Neutrophil (primary cell): ENCODE data around the gene CENPF.

Experiments used
- H3K27ac ChIP-seq: fragments of 200-600 bp; sonication (generic); 2 replicates; pipeline ENCODE4 v1.5.1; 2016; ENCODE audit warnings: mild to moderate bottlenecking, moderate library complexity
- H3K27me3 ChIP-seq: fragments of 200-600 bp; sonication (generic); 2 replicates; pipeline ENCODE4 v1.6.0; 2016; ENCODE audit warnings: mild to moderate bottlenecking
- H3K36me3 ChIP-seq: fragments of 200-600 bp; sonication (generic); 2 replicates; pipeline ENCODE4 v1.5.1; 2017
- H3K4me1 ChIP-seq, 2 experiments: fragments of 200-600 bp in 1 of 2; sonication (generic) in 1 of 2; 1 replicate in 1 of 2; 2 replicates in 1 of 2; pipeline versions ENCODE4 v1.5.1 to v1.6.1; 2013 to 2016; ENCODE audit warnings: low read depth in 1 of 2, low read length in 1 of 2, mild to moderate bottlenecking in 1 of 2, moderate library complexity in 1 of 2; ENCODE audit not compliant: control insufficient read depth in 1 of 2, insufficient read depth in 1 of 2
- H3K4me3 ChIP-seq, 2 experiments: fragments of 200-600 bp in 1 of 2; sonication (generic) in 1 of 2; 1 replicate in 1 of 2; 2 replicates in 1 of 2; pipeline ENCODE4 v1.5.1; 2013 to 2016; ENCODE audit warnings: low read depth in 1 of 2, low read length in 1 of 2, mild to moderate bottlenecking in 1 of 2, moderate library complexity in 1 of 2
- H3K9me3 ChIP-seq: fragments of 200-600 bp; sonication (generic); 2 replicates; pipeline ENCODE4 v1.5.1; 2016
- TF ChIP-seq, protein P1 (sequence below): fragments of 200-600 bp; sonication (generic); IDR thresholded peaks from 2 replicates; pipeline ENCODE4 v1.5.1; 2016; ENCODE audit warnings: antibody characterized with exemption

Gene CENPF

DNA sequence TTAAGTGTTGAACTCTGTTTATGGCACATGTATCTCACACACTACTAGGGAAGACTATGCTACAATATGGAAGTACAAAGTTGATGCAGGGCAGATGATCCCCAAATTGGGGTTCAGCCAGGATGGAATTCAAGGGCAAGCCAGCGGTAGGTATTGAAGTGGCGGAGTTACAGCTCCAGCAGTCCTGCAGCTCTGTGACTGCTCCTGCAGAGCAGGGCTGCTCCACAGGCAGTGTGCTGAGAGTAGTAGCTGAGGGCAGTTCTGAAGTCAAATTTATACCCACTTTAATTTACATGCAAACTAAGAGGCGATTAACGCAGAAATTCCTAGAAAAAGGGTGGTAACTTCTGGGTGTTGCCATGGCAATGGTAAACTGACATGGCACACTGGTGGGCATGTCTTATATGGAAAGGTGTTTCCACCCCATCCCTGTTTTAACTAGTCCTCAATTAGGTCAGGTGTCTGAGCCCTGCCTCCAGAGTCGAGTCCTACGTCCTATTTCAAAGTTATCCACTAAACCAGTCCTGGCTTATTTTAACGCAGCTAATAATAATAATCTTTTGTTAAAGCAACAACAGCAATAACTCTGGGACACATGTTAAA is 20.6 kb upstream of the CENPF start:
- no peaks in the 10 kb centered on the region for H3K9me3 ChIP-seq
- TF ChIP-seq, protein P1, sequence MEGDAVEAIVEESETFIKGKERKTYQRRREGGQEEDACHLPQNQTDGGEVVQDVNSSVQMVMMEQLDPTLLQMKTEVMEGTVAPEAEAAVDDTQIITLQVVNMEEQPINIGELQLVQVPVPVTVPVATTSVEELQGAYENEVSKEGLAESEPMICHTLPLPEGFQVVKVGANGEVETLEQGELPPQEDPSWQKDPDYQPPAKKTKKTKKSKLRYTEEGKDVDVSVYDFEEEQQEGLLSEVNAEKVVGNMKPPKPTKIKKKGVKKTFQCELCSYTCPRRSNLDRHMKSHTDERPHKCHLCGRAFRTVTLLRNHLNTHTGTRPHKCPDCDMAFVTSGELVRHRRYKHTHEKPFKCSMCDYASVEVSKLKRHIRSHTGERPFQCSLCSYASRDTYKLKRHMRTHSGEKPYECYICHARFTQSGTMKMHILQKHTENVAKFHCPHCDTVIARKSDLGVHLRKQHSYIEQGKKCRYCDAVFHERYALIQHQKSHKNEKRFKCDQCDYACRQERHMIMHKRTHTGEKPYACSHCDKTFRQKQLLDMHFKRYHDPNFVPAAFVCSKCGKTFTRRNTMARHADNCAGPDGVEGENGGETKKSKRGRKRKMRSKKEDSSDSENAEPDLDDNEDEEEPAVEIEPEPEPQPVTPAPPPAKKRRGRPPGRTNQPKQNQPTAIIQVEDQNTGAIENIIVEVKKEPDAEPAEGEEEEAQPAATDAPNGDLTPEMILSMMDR = no peak
- no peak overlapping the region for H3K4me3 ChIP-seq
- no peaks in the 10 kb centered on the region for H3K4me1 ChIP-seq
- no peaks in the 10 kb centered on the region for H3K36me3 ChIP-seq
- H3K27me3 ChIP-seq = peaks cover 15% of the 10 kb centered on the region
- H3K27ac ChIP-seq = no peak overlapping the region

DNA sequence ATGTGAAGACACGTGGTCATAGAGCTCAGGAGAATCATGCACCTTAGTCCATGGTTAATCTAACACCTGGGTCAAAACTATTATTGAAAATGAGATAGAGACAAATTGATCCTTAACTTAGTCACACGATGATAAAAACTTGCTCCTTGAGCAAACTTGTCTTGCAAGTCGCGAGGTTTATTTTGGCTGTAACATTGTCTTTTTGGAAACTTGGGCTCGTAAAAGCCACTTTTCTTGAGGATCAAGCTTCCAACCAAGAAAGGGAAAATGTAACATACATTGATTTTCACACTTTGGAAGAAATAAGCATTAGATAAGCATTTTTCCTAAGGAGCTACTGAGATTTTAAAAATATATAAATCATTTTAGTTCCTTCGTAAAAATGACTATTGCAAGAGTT is 19.9 kb upstream of the CENPF start:
- H3K36me3 ChIP-seq = no peaks in the 10 kb centered on the region
- TF ChIP-seq, protein P1 = no peak
- H3K27me3 ChIP-seq = peaks cover 15% of the 10 kb centered on the region
- H3K9me3 ChIP-seq = no peaks in the 10 kb centered on the region
- H3K4me3 ChIP-seq = no peak overlapping the region
- no peak overlapping the region for H3K27ac ChIP-seq
- no peaks in the 10 kb centered on the region for H3K4me1 ChIP-seq

DNA sequence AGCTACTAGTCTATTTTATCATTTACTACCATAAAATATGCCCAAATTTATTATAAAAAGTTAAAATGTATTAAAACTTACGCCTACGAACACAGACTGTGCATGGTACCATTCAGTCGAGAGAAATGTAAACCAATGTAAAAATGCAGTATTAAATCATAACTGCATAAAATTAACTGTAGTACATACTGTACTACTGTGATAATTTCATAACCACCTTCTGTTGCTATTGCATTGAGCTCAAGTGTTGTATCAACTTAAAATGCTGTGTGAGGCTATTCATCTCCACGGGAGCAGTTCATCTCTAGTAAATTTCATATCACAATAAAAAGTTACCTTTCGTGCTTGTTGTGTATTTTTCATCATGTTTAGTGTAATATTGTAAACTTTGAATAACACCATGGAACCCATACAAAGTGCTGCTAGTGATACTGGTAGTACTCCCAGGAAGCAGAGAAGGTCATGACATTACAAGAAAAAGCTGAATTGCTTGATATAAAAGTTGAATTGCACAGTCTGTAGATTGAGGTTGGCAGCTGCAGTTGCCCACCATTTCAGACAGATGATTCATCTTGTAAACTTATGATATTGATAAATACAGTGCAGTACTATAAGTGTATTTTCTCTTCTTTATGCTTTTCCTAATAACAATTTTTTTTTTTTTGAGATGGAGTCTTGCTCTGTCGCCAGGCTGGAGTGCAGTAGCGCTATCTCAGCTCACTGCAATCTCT is 19.0 kb upstream of the CENPF start:
- TF ChIP-seq, protein P1 = no peak
- Histone ChIP-seq H3K36me3 (no peaks in the 10 kb centered on the region), H3K27me3 (peaks cover 15% of the 10 kb centered on the region), H3K9me3 (no peaks in the 10 kb centered on the region), H3K27ac (no peak overlapping the region), H3K4me3 (no peak overlapping the region), H3K4me1 (no peaks in the 10 kb centered on the region)

DNA sequence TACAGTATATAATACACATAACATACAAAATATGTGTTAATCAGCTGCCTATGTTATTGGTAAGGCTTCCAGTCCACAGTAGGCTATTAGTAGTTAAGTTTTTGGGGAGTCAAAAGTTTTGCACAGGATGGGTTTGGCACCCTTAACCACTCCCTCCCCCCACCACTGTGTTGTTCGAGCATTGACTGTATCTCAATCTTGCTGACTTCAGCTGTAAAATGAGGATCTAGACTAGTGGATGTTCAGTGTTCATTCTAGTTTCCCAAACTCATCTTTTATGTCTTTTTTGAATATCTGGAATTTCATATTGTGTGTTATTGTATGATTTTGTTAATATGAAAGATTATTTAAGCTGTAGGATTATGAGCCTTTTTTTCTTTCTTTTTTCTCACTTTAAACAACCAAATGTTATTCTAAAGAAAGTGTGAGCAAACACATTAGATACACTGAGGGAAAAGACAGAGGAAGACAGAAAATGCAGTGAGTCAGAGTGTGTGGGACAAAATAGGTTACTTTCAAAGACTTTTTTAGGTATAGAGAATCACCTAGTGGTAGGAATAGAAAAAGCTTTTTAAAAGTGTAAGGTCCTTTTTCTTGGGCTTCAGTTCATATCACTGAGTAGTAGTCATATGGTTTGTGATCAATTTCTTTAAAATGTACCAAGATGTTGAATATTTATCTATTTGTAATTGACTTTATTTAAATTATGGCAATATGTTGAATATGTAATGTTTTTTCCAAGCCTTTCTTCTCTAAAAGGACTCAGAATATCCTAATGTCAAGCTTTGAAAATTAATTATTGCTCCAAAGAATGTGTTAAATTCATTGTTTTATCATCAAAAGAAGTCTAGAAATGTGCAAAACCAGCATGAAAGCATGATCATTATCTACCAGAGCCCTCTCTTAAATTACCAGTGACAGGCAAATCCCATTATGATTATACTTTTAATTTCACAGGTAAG is 17.9 kb upstream of the CENPF start:
- TF ChIP-seq, protein P1 = no peak
- no peaks in the 10 kb centered on the region for H3K9me3 ChIP-seq
- H3K4me3 ChIP-seq = no peak overlapping the region
- H3K27ac ChIP-seq = no peak overlapping the region
- H3K36me3 ChIP-seq = no peaks in the 10 kb centered on the region
- no peaks in the 10 kb centered on the region for H3K4me1 ChIP-seq
- peaks cover 15% of the 10 kb centered on the region for H3K27me3 ChIP-seq

DNA sequence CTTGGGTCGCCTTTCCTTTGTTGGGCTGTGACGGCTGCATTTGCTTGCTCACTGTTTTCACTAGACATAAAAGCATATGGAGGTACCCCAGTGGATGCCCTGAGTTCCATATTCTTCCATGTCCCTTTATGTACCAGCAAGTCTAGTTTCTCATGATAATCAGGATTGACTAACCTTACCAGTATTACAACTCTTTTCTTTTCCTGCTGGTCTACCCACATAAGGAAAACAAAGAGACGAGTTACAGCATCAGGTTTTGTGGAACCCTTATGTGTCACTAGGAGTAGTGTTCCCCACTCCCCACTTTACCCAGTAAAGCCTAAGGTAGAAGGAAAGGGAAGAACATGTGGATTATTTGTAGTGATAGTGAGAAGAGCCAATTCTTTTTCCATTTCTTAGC is 16.4 kb upstream of the CENPF start:
- Histone ChIP-seq H3K4me1 (no peaks in the 10 kb centered on the region), H3K36me3 (no peaks in the 10 kb centered on the region), H3K27me3 (peaks cover 21% of the 10 kb centered on the region), H3K27ac (no peak overlapping the region), H3K9me3 (no peaks in the 10 kb centered on the region), H3K4me3 (no peak overlapping the region)
- TF ChIP-seq, protein P1 = no peak
